ENCODE results near the gene MEF2C.
"Not testable (repeated sequence)": the region's sequence is repeated elsewhere in the genome, so short reads cannot be mapped to it uniquely, and the experiment has no call there.

Gene MEF2C

GRCh38 chr5:88793797-88794196 is 89.2 kb downstream of the MEF2C start:
- DNase-seq, result not testable (repeated sequence)

- DNase-seq, result no peak
Measured at GRCh38 chr5:88792144-88792840, 90.7 kb downstream of the MEF2C start.

GRCh38 chr5:88787856-88788255 is 95.1 kb downstream of the MEF2C start:
- no peak for DNase-seq

- no peak for DNase-seq
Measured at GRCh38 chr5:88786789-88787188, 96.2 kb downstream of the MEF2C start.

- no peak for DNase-seq
Measured at GRCh38 chr5:88785746-88786565, 97.0 kb downstream of the MEF2C start.

- DNase-seq, result no peak
Measured at GRCh38 chr5:88782571-88782970, 100.4 kb downstream of the MEF2C start.

GRCh38 chr5:88780736-88781135 is 102.2 kb downstream of the MEF2C start:
- no peak for DNase-seq

- DNase-seq, result no peak
Measured at GRCh38 chr5:88778736-88779135, 104.2 kb downstream of the MEF2C start.

GRCh38 chr5:88776692-88777091 is 106.3 kb downstream of the MEF2C start:
- no peak for DNase-seq

GRCh38 chr5:88772831-88773230 is 110.2 kb downstream of the MEF2C start:
- no peak for DNase-seq

- DNase-seq, result no peak
Measured at GRCh38 chr5:88772047-88772446, 110.9 kb downstream of the MEF2C start.

- no peak for DNase-seq
Measured at GRCh38 chr5:88770276-88771257, 112.4 kb downstream of the MEF2C start.

- no peak for DNase-seq
Measured at GRCh38 chr5:88769165-88769564, 113.8 kb downstream of the MEF2C start.

GRCh38 chr5:88768411-88768810 is 114.6 kb downstream of the MEF2C start:
- no peak for DNase-seq

- DNase-seq, result no peak
Measured at GRCh38 chr5:88765798-88766197, 117.2 kb downstream of the MEF2C start.

GRCh38 chr5:88765171-88765570 is 117.8 kb downstream of the MEF2C start:
- DNase-seq, result no peak

- DNase-seq, result no peak
Measured at GRCh38 chr5:88761939-88762338, 121.0 kb downstream of the MEF2C start.

- DNase-seq, result no peak
Measured at GRCh38 chr5:88761269-88761850, 121.6 kb downstream of the MEF2C start.

- DNase-seq, result no peak
Measured at GRCh38 chr5:88760527-88760926, 122.5 kb downstream of the MEF2C start.

GRCh38 chr5:88758591-88758990 is 124.4 kb downstream of the MEF2C start:
- no peak for DNase-seq

- DNase-seq, result no peak
Measured at GRCh38 chr5:88758184-88758583, 124.8 kb downstream of the MEF2C start.

GRCh38 chr5:88756953-88757352 is 126.0 kb downstream of the MEF2C start:
- DNase-seq, result no peak

- DNase-seq, result no peak
Measured at GRCh38 chr5:88748666-88749065, 134.3 kb downstream of the MEF2C start.
